H1 (cell line): ENCODE data around the gene SLX9. TPM values are rescaled to one million over a fixed set of nuclear protein-coding genes. Genes with fewer than 3 reads are reported as not detected.

ENCODE experiments used
- CTCF ChIA-PET: fragments of 300-600 bp; sonication (Branson Sonifier 250); formaldehyde crosslinking; loops from one replicate; lab custom pipeline; 2021; ENCODE audit not compliant: partially characterized antibody; lab: Charles Lee
- POLR2A ChIA-PET: fragments of 300-600 bp; sonication (Branson Sonifier 250); formaldehyde crosslinking; loops from one replicate; lab custom pipeline; 2021; ENCODE audit warnings: inconsistent platforms; ENCODE audit not compliant: partially characterized antibody; lab: Charles Lee
- DNase-seq, 2 experiments: peaks; one replicate each; pipeline versions ENCODE4 v3.0.0 to v3.0.0-alpha.2; 2010 to 2022; ENCODE audit warnings: low spot score in 2 of 2, low read depth in 1 of 2, mixed read lengths in 1 of 2
- FAIRE-seq: peaks from 2 replicates; lab custom pipeline; 2011; peaks lifted over from hg19 to GRCh38; lab: Jason Lieb, UNC
- H2AFZ ChIP-seq: 2 replicates; pipeline ENCODE4 v1.8.1; 2012; ENCODE audit warnings: low read length, inconsistent platforms
- H2AK5ac ChIP-seq: 2 replicates; pipeline ENCODE4 v1.6.1; 2013; ENCODE audit warnings: low read depth, low read length
- H2BK120ac ChIP-seq: replicated peaks from 2 replicates; pipeline ENCODE3; 2013; ENCODE audit warnings: low read depth, low read length, inconsistent platforms
- H2BK12ac ChIP-seq: 2 replicates; pipeline ENCODE4 v1.6.1; 2013; ENCODE audit warnings: low read depth, low read length
- H2BK15ac ChIP-seq: 2 replicates; pipeline ENCODE4 v1.6.1; 2013; ENCODE audit warnings: low read length
- H2BK20ac ChIP-seq: 2 replicates; pipeline ENCODE4 v1.6.1; 2013; ENCODE audit warnings: low read length
- H2BK5ac ChIP-seq: 2 replicates; pipeline ENCODE4 v1.6.1; 2013; ENCODE audit warnings: low read depth, low read length
- H3K14ac ChIP-seq: 2 replicates; pipeline ENCODE4 v1.6.1; 2013; ENCODE audit warnings: inconsistent platforms; ENCODE audit not compliant: insufficient read length
- H3K18ac ChIP-seq: 2 replicates; pipeline ENCODE4 v1.6.1; 2013; ENCODE audit warnings: low read length; ENCODE audit errors: extremely low read depth
- H3K23ac ChIP-seq: 2 replicates; pipeline ENCODE4 v1.6.1; 2013; ENCODE audit warnings: inconsistent platforms; ENCODE audit not compliant: insufficient read length
- H3K23me2 ChIP-seq: 2 replicates; pipeline ENCODE4 v1.6.1; 2013; ENCODE audit warnings: low read depth, low read length
- H3K27ac ChIP-seq: 2 replicates; pipeline ENCODE4 v1.6.1; 2011; ENCODE audit warnings: low read depth, low read length, inconsistent platforms
- H3K27me3 ChIP-seq, 4 experiments: replicated peaks in 1 of 4; 1 replicate in 1 of 4; 2 replicates in 3 of 4; pipeline versions ENCODE4 v1.6.1 to v1.8.1; 2011 to 2013; ENCODE audit warnings: low read length in 3 of 4, mild to moderate bottlenecking in 3 of 4, inconsistent platforms in 2 of 4, mixed read lengths in 2 of 4, moderate library complexity in 1 of 4; ENCODE audit not compliant: control insufficient read depth in 3 of 4, insufficient read depth in 3 of 4; ENCODE audit errors: extremely low read depth in 1 of 4
- H3K36me3 ChIP-seq, 4 experiments: 2 replicates each; pipeline versions ENCODE4 v1.6.1 to v1.8.1; 2011 to 2013; ENCODE audit warnings: mild to moderate bottlenecking in 4 of 4, low read length in 3 of 4, moderate library complexity in 2 of 4, control low read depth in 1 of 4, inconsistent platforms in 1 of 4; ENCODE audit not compliant: insufficient read depth in 4 of 4, control insufficient read depth in 2 of 4
- H3K4ac ChIP-seq: replicated peaks from 2 replicates; pipeline ENCODE3; 2013; ENCODE audit warnings: low read length, low read depth, mixed read lengths, inconsistent platforms; ENCODE audit not compliant: insufficient read length
- H3K4me1 ChIP-seq, 4 experiments: replicated peaks in 1 of 4; 1 replicate in 1 of 4; 2 replicates in 3 of 4; pipeline versions ENCODE4 v1.6.1 to v1.8.1; 2011 to 2013; ENCODE audit warnings: low read length in 3 of 4, inconsistent platforms in 2 of 4, mixed read lengths in 1 of 4; ENCODE audit not compliant: insufficient read depth in 4 of 4, control insufficient read depth in 3 of 4
- H3K4me2 ChIP-seq, 2 experiments: 2 replicates each; pipeline versions ENCODE4 v1.6.1 to v1.8.1; 2011 to 2013; ENCODE audit warnings: low read depth in 2 of 2, low read length in 2 of 2, control low read depth in 1 of 2, inconsistent platforms in 1 of 2, mild to moderate bottlenecking in 1 of 2; ENCODE audit not compliant: insufficient read depth in 1 of 2
- H3K4me3 ChIP-seq, 4 experiments: fragments of 200-600, 300-600 bp in 1 of 4; sonication (generic), shearing (Covaris generic), sonication (Bioruptor Twin) in 1 of 4; 2 replicates each; pipeline versions ENCODE4 v1.5.1 to v1.8.1; 2011 to 2016; ENCODE audit warnings: low read length in 4 of 4, low read depth in 3 of 4, control low read depth in 2 of 4, inconsistent platforms in 2 of 4, mild to moderate bottlenecking in 2 of 4, mixed read lengths in 1 of 4, moderate library complexity in 1 of 4; ENCODE audit not compliant: insufficient read depth in 2 of 4; ENCODE audit errors: extremely low read depth in 1 of 4
- H3K56ac ChIP-seq: replicated peaks from 2 replicates; pipeline ENCODE3; 2013; ENCODE audit warnings: low read depth, mild to moderate bottlenecking, mixed read lengths, low read length, inconsistent platforms; ENCODE audit not compliant: insufficient read length
- H3K79me1 ChIP-seq: 2 replicates; pipeline ENCODE4 v1.6.1; 2013; ENCODE audit warnings: low read depth, low read length, control low read depth
- H3K79me2 ChIP-seq, 2 experiments: 2 replicates each; pipeline versions ENCODE4 v1.6.1 to v1.8.1; 2012 to 2013; ENCODE audit warnings: low read length in 2 of 2, mild to moderate bottlenecking in 2 of 2, inconsistent platforms in 1 of 2; ENCODE audit not compliant: insufficient read depth in 2 of 2, control insufficient read depth in 1 of 2
- H3K9ac ChIP-seq, 4 experiments: replicated peaks in 1 of 4; 1 replicate in 1 of 4; 2 replicates in 3 of 4; pipeline versions ENCODE4 v1.6.1 to v1.8.1; 2011 to 2013; ENCODE audit warnings: low read depth in 3 of 4, low read length in 3 of 4, control low read depth in 2 of 4, mild to moderate bottlenecking in 2 of 4, moderate library complexity in 2 of 4, inconsistent platforms in 1 of 4; ENCODE audit errors: extremely low read depth in 1 of 4
- H3K9me3 ChIP-seq, 2 experiments: 2 replicates each; pipeline versions ENCODE4 v1.6.1 to v1.8.1; 2012 to 2013; ENCODE audit warnings: mild to moderate bottlenecking in 2 of 2, moderate library complexity in 2 of 2, control low read depth in 1 of 2, inconsistent platforms in 1 of 2, low read depth in 1 of 2, low read length in 1 of 2, mixed read lengths in 1 of 2; ENCODE audit not compliant: insufficient read depth in 2 of 2
- H4K20me1 ChIP-seq, 2 experiments: replicated peaks in 1 of 2; 2 replicates each; pipeline versions ENCODE3 to v1.8.1; 2011 to 2013; ENCODE audit warnings: inconsistent platforms in 2 of 2, low read length in 2 of 2, mild to moderate bottlenecking in 1 of 2; ENCODE audit not compliant: insufficient read depth in 2 of 2, control insufficient read depth in 1 of 2
- H4K5ac ChIP-seq: 2 replicates; pipeline ENCODE4 v1.6.1; 2013; ENCODE audit warnings: low read length, low read depth, mixed read lengths, inconsistent platforms; ENCODE audit not compliant: insufficient read length
- H4K8ac ChIP-seq: 2 replicates; pipeline ENCODE4 v1.8.0; 2013; ENCODE audit warnings: mild to moderate bottlenecking, moderate library complexity, low read length, inconsistent platforms; ENCODE audit not compliant: insufficient read depth; ENCODE audit errors: extremely low read depth
- H4K91ac ChIP-seq: replicated peaks from 2 replicates; pipeline ENCODE3; 2013; ENCODE audit warnings: low read length, mixed read lengths, inconsistent platforms; ENCODE audit not compliant: insufficient read length
- E2F6 ChIP-seq: IDR thresholded peaks from 2 replicates; pipeline ENCODE4 v1.6.1; 2012; ENCODE audit warnings: inconsistent platforms
- KDM1A ChIP-seq: fragments of 200-600, 300-600 bp; sonication (generic); IDR thresholded peaks from 2 replicates; pipeline ENCODE4 v1.7.1; 2016; ENCODE audit warnings: mild to moderate bottlenecking, low read length, borderline replicate concordance
- NRF1 ChIP-seq: IDR thresholded peaks from 2 replicates; pipeline ENCODE4 v1.6.1; 2011; ENCODE audit warnings: mild to moderate bottlenecking, low read depth, low read length, improper control_type of control experiment
- POLR2A ChIP-seq, 2 experiments: IDR thresholded peaks; 1 replicate in 1 of 2; 2 replicates in 1 of 2; pipeline ENCODE4 v1.6.1; 2011; ENCODE audit warnings: low read depth in 2 of 2, low read length in 2 of 2, mild to moderate bottlenecking in 2 of 2; ENCODE audit errors: control extremely low read depth in 1 of 2
- SIN3A ChIP-seq, 2 experiments: IDR thresholded peaks in 1 of 2; conservative IDR thresholded peaks in 1 of 2; 2 replicates each; pipeline ENCODE4 v1.6.1; 2011 to 2012; ENCODE audit warnings: low read length in 2 of 2, improper control_type of control experiment in 1 of 2, low read depth in 1 of 2, mild to moderate bottlenecking in 1 of 2
- SP1 ChIP-seq: IDR thresholded peaks from 2 replicates; pipeline ENCODE4 v1.6.1; 2011; ENCODE audit warnings: low read depth, low read length
- WGBS, 2 experiments: shearing (Covaris generic) in 1 of 2; methylation state at CpG; one replicate each; pipeline versions ENCODE4 v1.1.6 to v1.1.7; 2013 to 2015; ENCODE audit warnings: low lambda C conversion rate in 2 of 2, mixed read lengths in 2 of 2, inconsistent platforms in 1 of 2, low coverage in 1 of 2, missing lambda C conversion rate in 1 of 2; ENCODE audit not compliant: insufficient replicate concordance in 2 of 2, insufficient coverage in 1 of 2, insufficient read length in 1 of 2; ENCODE audit errors: extremely low coverage in 1 of 2, missing lambda C conversion rate in 1 of 2; 5-methylcytosine and 5-hydroxymethylcytosine counted together
- polyA plus RNA-seq, 7 experiments: library from polyadenylated mRNA; depleted of rRNA in 3 of 7; stranded (reverse) in 5 of 7; unstranded in 2 of 7; fragments of >200 nt in 5 of 7; fragments of 200-250 nt in 2 of 7; gene quantifications; 1 replicate in 5 of 7; 2 replicates in 1 of 7; 4 replicates in 1 of 7; pipeline versions ENCODE4 v1.2.1 to v1.2.3, GENCODE V29; 2011 to 2013; ENCODE audit warnings: missing spikeins in 2 of 7, mixed read lengths in 2 of 7
- total RNA-seq: library from RNA; stranded (reverse); fragmentation: NEBNext Ultra II Directional; extraction: Animal tissue kit (Norgen Biotek cat#: 25700); gene quantifications from 2 replicates; pipeline ENCODE4 v1.2.1, GENCODE V29; 2021

Gene SLX9
- total and polyA plus RNA-seq, 2 of the 8 experiments (the other 6 are each of a cell fraction or from before 2014, with no cell fraction given): 17.7 to 57.3 TPM

- H2AFZ ChIP-seq: no peak overlapping the region
- H3K4me1 ChIP-seq: peaks cover 0 to 19% (median 11%) of the 10 kb centered on the region in 4 experiments; a peak in 5 of 7 replicates
- no peak overlapping the region for H2BK5ac ChIP-seq
- H2BK15ac ChIP-seq: no peak overlapping the region
- CTCF ChIA-PET: interaction anchor here (1.0 to 3.4 kb wide), 6 partner anchors 14 to 195 kb away, joined by 3 to 11 read pairs (median 6); no protein-coding TSS in a partner anchor
- no peak overlapping the region for H3K14ac ChIP-seq
- peaks cover 25 to 65% (median 56%) of the 10 kb centered on the region in 4 experiments for H3K27me3 ChIP-seq
- no peak overlapping the region for H3K56ac ChIP-seq
- no peak overlapping the region for H4K8ac ChIP-seq
- FAIRE-seq (no peak), DNase-seq (no peak)
- POLR2A ChIA-PET: no interaction called here
- 88% methylated on average over 21 of the region's 25 CpGs; no CpG with 5 or more reads in 1 of the 2 experiments for WGBS, 2 experiments
- H3K4me2 ChIP-seq: peak overlapping the region; percentile 77 to 86; a peak in 2 of 4 replicates
- H2BK12ac ChIP-seq: no peak overlapping the region
- H2BK20ac ChIP-seq: no peak overlapping the region
- no peak overlapping the region for H3K23ac ChIP-seq
- H4K20me1 ChIP-seq: peaks cover 0 to 3% of the 10 kb centered on the region in 2 experiments
- no peak overlapping the region for H4K5ac ChIP-seq
- H3K36me3 ChIP-seq: peaks cover 0 to 4% (median 0%) of the 10 kb centered on the region in 4 experiments; a peak in 1 of 8 replicates
- no peak overlapping the region for H3K18ac ChIP-seq
- no peaks in the 10 kb centered on the region for H3K79me1 ChIP-seq
- TF ChIP-seq KDM1A: no peak
- no peak for TF ChIP-seq NRF1
- no peak for TF ChIP-seq SIN3A (conservative IDR thresholded peaks at IDR 0.05 in 1 of 2, IDR thresholded peaks at IDR 0.05 in 1 of 2; ENCODE audit: low read depth in 1 of 2, low read length in 2 of 2)
- TF ChIP-seq POLR2A (IDR thresholded peaks at IDR 0.05; ENCODE audit: control extremely low read depth in 1 of 2, low read depth in 2 of 2, low read length in 2 of 2): no peak
- TF ChIP-seq E2F6: no peak
- TF ChIP-seq SP1: no peak
- H3K9ac ChIP-seq: no peak overlapping the region
- H2BK120ac ChIP-seq: no peak overlapping the region
- no peaks in the 10 kb centered on the region for H3K79me2 ChIP-seq
- peak overlapping the region in 1 of 4 experiments; percentile 58; a peak in 2 of 8 replicates for H3K4me3 ChIP-seq
- H3K27ac ChIP-seq: no peak overlapping the region
- H3K9me3 ChIP-seq: no peaks in the 10 kb centered on the region
- H3K23me2 ChIP-seq: peaks cover 7% of the 10 kb centered on the region; the same call in 1 of the 2 replicates
- no peak overlapping the region for H4K91ac ChIP-seq
- no peak overlapping the region for H2AK5ac ChIP-seq
- H3K4ac ChIP-seq: no peak overlapping the region
These were observed 6.5 kb upstream of the SLX9 start for GRCh38 chr21:44933199-44933917.
